ENCODE results near the gene RAB40C. TPM values are rescaled to one million over a fixed set of nuclear protein-coding genes. Genes with fewer than 3 reads are reported as not detected.
A peak's percentile ranks its signal among the peaks of the same experiment; 100 is the strongest.

RAB40C gene
- total and polyA plus RNA-seq, 9 of the 15 experiments (the other 6 are each of a cell fraction or from before 2014, with no cell fraction given): 0.17 to 23.4 (median 8.7) TPM

GRCh38 chr16:626787-627453, 37.1 kb downstream of the RAB40C start (continued):
- TF ChIP-seq HDAC2 (IDR thresholded peaks at IDR 0.05) (0 out of 2 replicates have a peak, but pooled peaks have one; percentile 24), SAFB2 (IDR thresholded peaks at IDR 0.05; ENCODE audit: borderline replicate concordance, low read depth, low read length, severe bottlenecking) (no peak), KLF16 (IDR thresholded peaks at IDR 0.05) (no peak), TOE1 (IDR thresholded peaks at IDR 0.05; ENCODE audit: borderline replicate concordance) (no peak), TOE1 (CRISPR knock-in tag; IDR thresholded peaks at IDR 0.05; ENCODE audit: borderline replicate concordance, low read depth) (no peak), PHB (CRISPR knock-in tag; IDR thresholded peaks at IDR 0.05) (no peak), NFE2L1 (tag; IDR thresholded peaks at IDR 0.05; ENCODE audit: borderline replicate concordance, low read depth) (no peak), BCOR (IDR thresholded peaks at IDR 0.05) (0 out of 2 replicates have a peak, but pooled peaks have one; percentile 17), ZNF316 (IDR thresholded peaks at IDR 0.05) (peak; percentile 64), DDX20 (tag; IDR thresholded peaks at IDR 0.05; ENCODE audit: low read depth) (no peak), CBFA2T3 (IDR thresholded peaks at IDR 0.05) (no peak; the same call in 1 of the 2 replicates), MBD1 (CRISPR knock-in tag; IDR thresholded peaks at IDR 0.05) (peak; percentile 70; the same call in 1 of the 2 replicates), POLR2G (IDR thresholded peaks at IDR 0.05; ENCODE audit: low read depth, low read length) (no peak), MYC (IDR thresholded peaks at IDR 0.05; ENCODE audit: low read depth, low read length) (no peak), MYC (CRISPR knock-in tag; IDR thresholded peaks at IDR 0.05; ENCODE audit: borderline replicate concordance, low read depth) (no peak), NRF1 (conservative IDR thresholded peaks at IDR 0.05 in 1 of 2, IDR thresholded peaks at IDR 0.05 in 1 of 2) (peak; percentile 26 to 38; a peak in 2 of 4 replicates), TAF7 (tag; IDR thresholded peaks at IDR 0.05) (no peak), E2F1 (CRISPR knock-in tag; IDR thresholded peaks at IDR 0.05) (no peak), DLX4 (CRISPR knock-in tag; IDR thresholded peaks at IDR 0.05) (no peak), BRCA1 (IDR thresholded peaks at IDR 0.05) (no peak), BRCA1 (CRISPR knock-in tag; IDR thresholded peaks at IDR 0.05) (no peak), ZBTB34 (CRISPR knock-in tag; IDR thresholded peaks at IDR 0.05) (no peak), NR2F6 (CRISPR knock-in tag; IDR thresholded peaks at IDR 0.05) (no peak), ZKSCAN8 (CRISPR knock-in tag; IDR thresholded peaks at IDR 0.05) (no peak), ARID1B (IDR thresholded peaks at IDR 0.05) (peak; percentile 86), MAZ (CRISPR knock-in tag; conservative IDR thresholded peaks at IDR 0.05 in 1 of 2, IDR thresholded peaks at IDR 0.05 in 1 of 2) (no peak)
